HepG2 (cell line): ENCODE results near the gene TCFL5. TPM values are rescaled to one million over a fixed set of nuclear protein-coding genes. Genes with fewer than 3 reads are reported as not detected.

Experiments used
- CCAR2 ChIP-seq: fragments of 200-400 bp; formaldehyde crosslinking; optimal IDR thresholded peaks from 2 replicates; pipeline ENCODE3; 2018; ENCODE audit warnings: low read depth, mild to moderate bottlenecking, low read length, moderate library complexity
- GPN1 ChIP-seq: sonication (generic); formaldehyde crosslinking; IDR thresholded peaks from 2 replicates; pipeline ENCODE4 v1.5.1; 2020; ENCODE audit warnings: missing genetic modification reagents, borderline replicate concordance
- MTA1 ChIP-seq: sonication (generic); formaldehyde crosslinking; IDR thresholded peaks from 2 replicates; pipeline ENCODE4 v1.4.0; 2020; ENCODE audit warnings: missing genetic modification reagents, mild to moderate bottlenecking, borderline replicate concordance
- SKIL ChIP-seq: sonication (generic); formaldehyde crosslinking; IDR thresholded peaks from 2 replicates; pipeline ENCODE4 v1.8.0; 2022; ENCODE audit warnings: missing genetic modification reagents, mild to moderate bottlenecking, moderate library complexity, borderline replicate concordance
- SP1 ChIP-seq, 2 experiments: fragments of 450-650 bp in 1 of 2; sonication (generic) in 1 of 2; formaldehyde crosslinking in 1 of 2; IDR thresholded peaks; 2 replicates each; pipeline versions ENCODE4 v1.4.0 to v1.6.1; 2016 to 2020; ENCODE audit warnings: missing genetic modification reagents in 1 of 2
- TAF1 ChIP-seq: sonication (generic); formaldehyde crosslinking; IDR thresholded peaks from 2 replicates; pipeline ENCODE4 v1.4.0; 2020; ENCODE audit warnings: missing genetic modification reagents
- ZBED4 ChIP-seq: sonication (generic); formaldehyde crosslinking; IDR thresholded peaks from 2 replicates; pipeline ENCODE4 v1.4.0; 2020; ENCODE audit warnings: missing genetic modification reagents, borderline replicate concordance
- ZNF574 ChIP-seq: sonication (generic); formaldehyde crosslinking; IDR thresholded peaks from 2 replicates; pipeline ENCODE4 v1.4.0; 2020; ENCODE audit warnings: missing genetic modification reagents
- ZNF746 ChIP-seq: sonication (generic); formaldehyde crosslinking; IDR thresholded peaks from 2 replicates; pipeline ENCODE4 v1.8.0; 2022; ENCODE audit warnings: mild to moderate bottlenecking, missing genetic modification reagents
- polyA plus RNA-seq, 8 experiments: library from polyadenylated mRNA; depleted of rRNA in 3 of 8; stranded (reverse) in 7 of 8; unstranded in 1 of 8; fragments of >200 nt; fragmentation: Illumina TruSeq in 4 of 8; extraction: Trizol in 4 of 8; gene quantifications; 2 replicates each; pipeline versions ENCODE4 v1.2.1 to v1.2.3, GENCODE V29; 2011 to 2016; ENCODE audit warnings: low read depth in 4 of 8, missing spikeins in 1 of 8, mixed read lengths in 1 of 8; ENCODE audit not compliant: insufficient read depth in 1 of 8
- total RNA-seq, 5 experiments: library from RNA; depleted of rRNA; stranded (reverse); fragments of >200 nt; fragmentation: Illumina TruSeq; extraction: Trizol; gene quantifications; 2 replicates each; pipeline ENCODE4 v1.2.3, GENCODE V29; 2016; ENCODE audit warnings: low read depth in 1 of 5
- TF ChIP-seq, protein P1 (sequence below): IDR thresholded peaks from 2 replicates; pipeline ENCODE4 v1.6.1; 2012; ENCODE audit warnings: inconsistent platforms
- TF ChIP-seq, protein P2 (sequence below): sonication (generic); formaldehyde crosslinking; IDR thresholded peaks from 2 replicates; pipeline ENCODE4 v1.8.1; 2023; ENCODE audit warnings: mild to moderate bottlenecking, missing genetic modification reagents
- TF ChIP-seq, protein P3 (sequence below): sonication (generic); formaldehyde crosslinking; IDR thresholded peaks from 2 replicates; pipeline ENCODE4 v1.4.0; 2020; ENCODE audit warnings: missing genetic modification reagents

Gene TCFL5
- total and polyA plus RNA-seq, 2 of the 13 experiments (the other 11 are each of a cell fraction or from before 2014, with no cell fraction given) = 14.8 to 20.0 TPM

DNA sequence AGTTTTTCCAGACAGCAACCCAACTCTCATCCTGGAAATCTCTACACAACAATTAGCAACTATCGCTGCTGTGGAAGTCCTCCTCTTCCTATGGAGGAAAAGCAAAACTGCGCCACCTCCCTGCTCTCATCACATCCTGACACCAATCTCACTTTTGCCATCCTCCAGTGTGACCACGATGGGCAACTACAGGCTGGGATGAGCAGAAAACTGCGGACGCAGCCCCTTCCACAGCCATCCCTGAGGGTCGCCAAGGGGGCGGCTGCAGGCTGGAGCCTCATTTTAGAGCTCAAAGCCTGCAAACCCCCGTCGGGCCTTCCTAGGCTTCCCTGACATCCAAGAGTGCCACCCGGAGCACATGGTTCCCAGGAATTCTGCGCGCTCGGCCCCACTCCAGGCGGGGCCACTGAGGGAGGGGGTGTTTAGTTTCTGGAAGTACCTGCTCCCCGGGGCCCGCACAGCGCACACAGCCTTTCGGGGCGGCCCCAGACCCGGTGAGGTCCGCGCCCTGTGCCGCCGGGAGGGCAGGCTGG, 1.2 kb downstream of the TCFL5 start (continued):
- TF ChIP-seq ZBED4 (no peak), MTA1 (CRISPR knock-in tag) (no peak), CCAR2 (no peak), ZNF574 (0 out of 2 replicates have a peak, but pooled peaks have one; percentile 29), SP1 (IDR thresholded peaks at IDR 0.05) (no peak), SP1 (CRISPR knock-in tag; IDR thresholded peaks at IDR 0.05) (no peak), SKIL (CRISPR knock-in tag) (no peak), GPN1 (CRISPR knock-in tag) (no peak), ZNF746 (CRISPR knock-in tag) (no peak), TAF1 (CRISPR knock-in tag) (no peak; the same call in 1 of the 2 replicates)
- TF ChIP-seq, protein P1, sequence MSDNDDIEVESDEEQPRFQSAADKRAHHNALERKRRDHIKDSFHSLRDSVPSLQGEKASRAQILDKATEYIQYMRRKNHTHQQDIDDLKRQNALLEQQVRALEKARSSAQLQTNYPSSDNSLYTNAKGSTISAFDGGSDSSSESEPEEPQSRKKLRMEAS = peak; percentile 58; the same call in 1 of the 2 replicates
- TF ChIP-seq, protein P2, sequence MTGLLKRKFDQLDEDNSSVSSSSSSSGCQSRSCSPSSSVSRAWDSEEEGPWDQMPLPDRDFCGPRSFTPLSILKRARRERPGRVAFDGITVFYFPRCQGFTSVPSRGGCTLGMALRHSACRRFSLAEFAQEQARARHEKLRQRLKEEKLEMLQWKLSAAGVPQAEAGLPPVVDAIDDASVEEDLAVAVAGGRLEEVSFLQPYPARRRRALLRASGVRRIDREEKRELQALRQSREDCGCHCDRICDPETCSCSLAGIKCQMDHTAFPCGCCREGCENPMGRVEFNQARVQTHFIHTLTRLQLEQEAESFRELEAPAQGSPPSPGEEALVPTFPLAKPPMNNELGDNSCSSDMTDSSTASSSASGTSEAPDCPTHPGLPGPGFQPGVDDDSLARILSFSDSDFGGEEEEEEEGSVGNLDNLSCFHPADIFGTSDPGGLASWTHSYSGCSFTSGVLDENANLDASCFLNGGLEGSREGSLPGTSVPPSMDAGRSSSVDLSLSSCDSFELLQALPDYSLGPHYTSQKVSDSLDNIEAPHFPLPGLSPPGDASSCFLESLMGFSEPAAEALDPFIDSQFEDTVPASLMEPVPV (CRISPR knock-in tag) = no peak
- TF ChIP-seq, protein P3, sequence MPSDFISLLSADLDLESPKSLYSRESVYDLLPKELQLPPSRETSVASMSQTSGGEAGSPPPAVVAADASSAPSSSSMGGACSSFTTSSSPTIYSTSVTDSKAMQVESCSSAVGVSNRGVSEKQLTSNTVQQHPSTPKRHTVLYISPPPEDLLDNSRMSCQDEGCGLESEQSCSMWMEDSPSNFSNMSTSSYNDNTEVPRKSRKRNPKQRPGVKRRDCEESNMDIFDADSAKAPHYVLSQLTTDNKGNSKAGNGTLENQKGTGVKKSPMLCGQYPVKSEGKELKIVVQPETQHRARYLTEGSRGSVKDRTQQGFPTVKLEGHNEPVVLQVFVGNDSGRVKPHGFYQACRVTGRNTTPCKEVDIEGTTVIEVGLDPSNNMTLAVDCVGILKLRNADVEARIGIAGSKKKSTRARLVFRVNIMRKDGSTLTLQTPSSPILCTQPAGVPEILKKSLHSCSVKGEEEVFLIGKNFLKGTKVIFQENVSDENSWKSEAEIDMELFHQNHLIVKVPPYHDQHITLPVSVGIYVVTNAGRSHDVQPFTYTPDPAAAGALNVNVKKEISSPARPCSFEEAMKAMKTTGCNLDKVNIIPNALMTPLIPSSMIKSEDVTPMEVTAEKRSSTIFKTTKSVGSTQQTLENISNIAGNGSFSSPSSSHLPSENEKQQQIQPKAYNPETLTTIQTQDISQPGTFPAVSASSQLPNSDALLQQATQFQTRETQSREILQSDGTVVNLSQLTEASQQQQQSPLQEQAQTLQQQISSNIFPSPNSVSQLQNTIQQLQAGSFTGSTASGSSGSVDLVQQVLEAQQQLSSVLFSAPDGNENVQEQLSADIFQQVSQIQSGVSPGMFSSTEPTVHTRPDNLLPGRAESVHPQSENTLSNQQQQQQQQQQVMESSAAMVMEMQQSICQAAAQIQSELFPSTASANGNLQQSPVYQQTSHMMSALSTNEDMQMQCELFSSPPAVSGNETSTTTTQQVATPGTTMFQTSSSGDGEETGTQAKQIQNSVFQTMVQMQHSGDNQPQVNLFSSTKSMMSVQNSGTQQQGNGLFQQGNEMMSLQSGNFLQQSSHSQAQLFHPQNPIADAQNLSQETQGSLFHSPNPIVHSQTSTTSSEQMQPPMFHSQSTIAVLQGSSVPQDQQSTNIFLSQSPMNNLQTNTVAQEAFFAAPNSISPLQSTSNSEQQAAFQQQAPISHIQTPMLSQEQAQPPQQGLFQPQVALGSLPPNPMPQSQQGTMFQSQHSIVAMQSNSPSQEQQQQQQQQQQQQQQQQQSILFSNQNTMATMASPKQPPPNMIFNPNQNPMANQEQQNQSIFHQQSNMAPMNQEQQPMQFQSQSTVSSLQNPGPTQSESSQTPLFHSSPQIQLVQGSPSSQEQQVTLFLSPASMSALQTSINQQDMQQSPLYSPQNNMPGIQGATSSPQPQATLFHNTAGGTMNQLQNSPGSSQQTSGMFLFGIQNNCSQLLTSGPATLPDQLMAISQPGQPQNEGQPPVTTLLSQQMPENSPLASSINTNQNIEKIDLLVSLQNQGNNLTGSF = no peak
